GM12874 (cell line): ENCODE results near the gene DIS3L2.

Experiments
- CTCF ChIP-seq: IDR thresholded peaks from 2 replicates; pipeline ENCODE4 v1.5.1; 2011; ENCODE audit warnings: low read depth, mild to moderate bottlenecking, control low read depth, low read length, moderate library complexity; ENCODE audit not compliant: insufficient read depth

Gene DIS3L2

DNA sequence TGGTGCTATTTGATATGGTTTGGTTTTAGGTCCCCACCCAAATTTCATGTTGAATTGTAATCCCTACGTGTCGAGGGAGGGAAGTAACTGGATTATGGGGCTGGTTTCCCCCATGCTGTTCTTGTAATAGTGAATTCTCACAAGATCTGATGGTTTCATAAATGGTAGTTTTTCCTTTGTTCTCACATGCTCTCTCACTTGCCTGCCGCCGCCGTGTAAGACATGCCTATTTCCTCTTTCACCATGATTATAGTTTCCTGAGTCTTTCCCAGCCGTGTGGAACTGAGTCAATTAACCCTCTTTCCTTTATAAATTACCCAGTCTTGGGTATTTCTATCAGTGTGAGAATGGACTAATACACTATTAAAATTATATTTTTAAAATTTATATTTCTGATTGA, 7.3 kb downstream of the DIS3L2 start:
- no peak for TF ChIP-seq CTCF

DNA sequence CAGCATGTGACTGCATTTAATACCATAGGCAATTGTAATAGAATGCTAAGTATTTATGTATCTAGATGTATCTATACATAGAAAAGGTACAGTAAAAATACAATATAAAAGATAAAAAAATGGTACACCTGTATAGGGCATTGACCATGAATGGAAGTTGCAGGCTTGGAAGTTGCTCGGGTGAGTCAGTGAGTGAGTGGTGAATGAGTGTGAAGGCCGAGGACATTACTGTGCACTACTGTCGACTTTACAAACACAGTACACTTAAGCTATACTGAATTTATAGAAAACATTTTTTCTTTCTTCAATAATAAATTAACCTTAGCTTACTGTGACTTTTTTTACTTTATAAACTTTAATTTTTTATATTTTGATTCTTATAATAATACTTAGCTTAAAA, 8.9 kb downstream of the DIS3L2 start:
- no peak for TF ChIP-seq CTCF

GRCh38 chr2:231975001-231975400, 13.5 kb downstream of the DIS3L2 start:
- TF ChIP-seq CTCF = no peak

DNA sequence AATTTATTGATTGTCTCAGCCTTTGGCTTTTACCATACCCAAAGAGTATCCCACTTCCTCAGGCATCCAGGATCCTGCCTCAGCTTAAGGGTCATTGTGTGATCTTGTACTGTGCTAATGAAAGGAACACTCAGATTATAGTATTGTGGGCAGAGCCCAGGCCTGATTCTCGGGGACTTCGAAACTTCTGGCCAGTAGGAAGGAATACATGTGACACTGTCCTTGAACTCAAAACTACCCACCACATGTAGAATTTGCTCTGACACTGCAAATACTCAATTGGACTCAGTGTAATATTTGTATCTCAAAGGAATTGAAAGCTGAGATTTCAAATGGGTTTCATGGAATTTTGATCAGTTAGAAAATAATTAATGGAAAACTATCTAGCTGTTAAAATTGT, 15.9 kb downstream of the DIS3L2 start:
- no peak for TF ChIP-seq CTCF

DNA sequence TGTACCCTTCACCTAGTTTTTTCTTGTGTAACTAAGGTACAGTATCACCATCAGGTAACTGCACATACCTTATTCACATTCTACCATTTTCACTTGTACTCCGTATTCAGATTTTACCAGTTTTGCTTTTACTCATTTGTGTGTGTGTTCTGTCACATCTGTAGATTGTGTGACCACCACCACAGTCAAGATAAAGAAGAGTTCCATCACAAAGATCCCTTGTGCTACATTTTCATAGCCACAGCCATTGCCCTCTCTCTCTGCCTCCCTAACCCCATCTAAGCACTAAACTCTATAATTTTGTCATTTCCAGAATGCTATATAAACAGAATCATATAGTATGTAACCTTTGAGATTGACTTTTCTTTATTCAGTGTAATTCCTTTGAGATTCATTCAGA, 23.5 kb downstream of the DIS3L2 start:
- no peak for TF ChIP-seq CTCF

DNA sequence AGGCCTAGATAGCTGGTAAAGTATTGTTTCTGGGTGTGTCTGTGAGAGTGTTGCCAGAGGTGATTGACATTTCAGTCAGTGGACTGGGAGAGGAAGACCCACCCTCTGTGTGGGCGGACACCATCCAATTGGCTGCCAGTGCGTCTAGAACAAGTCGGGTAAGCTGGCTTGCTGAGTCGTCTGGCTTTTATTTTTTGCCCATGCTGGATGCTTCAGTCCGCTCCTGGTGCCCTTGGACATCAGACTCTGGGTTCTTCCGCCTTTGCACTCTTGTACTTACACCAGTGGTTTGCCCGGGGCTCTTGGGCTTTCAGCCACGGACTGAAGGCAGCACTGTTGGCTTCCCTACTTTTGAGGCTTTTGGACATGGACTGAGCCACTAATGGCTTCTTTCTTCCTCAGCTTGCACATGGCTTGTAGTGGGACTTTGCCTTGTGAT, 24.3 kb downstream of the DIS3L2 start:
- TF ChIP-seq CTCF = no peak

DNA sequence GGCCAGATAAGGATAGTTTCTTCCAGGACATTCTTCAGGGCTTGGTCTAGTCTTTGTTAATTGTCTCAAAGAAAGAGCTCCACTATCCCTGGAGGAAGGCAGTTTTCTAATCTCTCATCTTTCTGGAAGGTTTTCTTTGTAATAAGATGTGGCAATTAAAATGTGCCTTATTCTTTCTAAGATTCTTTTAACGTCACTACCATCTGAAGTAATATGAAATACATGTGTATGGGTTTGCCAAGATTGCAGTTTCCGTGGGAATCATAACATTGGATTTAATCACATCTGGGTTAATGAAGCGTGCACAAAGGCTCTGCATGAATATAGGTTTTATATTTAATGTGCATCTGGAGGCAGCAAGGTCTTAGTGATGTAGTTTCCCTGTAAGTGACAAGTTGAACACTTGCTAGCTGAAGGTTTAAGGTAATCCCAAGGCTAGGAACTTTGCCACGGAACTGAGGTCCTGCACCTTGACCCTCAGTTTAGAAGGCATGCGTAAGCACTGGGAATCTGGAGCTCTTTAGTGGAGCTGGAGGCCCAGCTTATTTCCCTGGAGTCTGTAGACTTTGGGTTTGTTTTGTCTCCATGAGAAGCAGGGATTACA, 25.7 kb downstream of the DIS3L2 start:
- TF ChIP-seq CTCF = no peak
